OCI-LY7 (cell line): ENCODE data around the gene ZFP36L1. TPM values are rescaled to one million over a fixed set of nuclear protein-coding genes. Genes with fewer than 3 reads are reported as not detected.

ENCODE experiments used
- BruUV-seq: library from RNA; stranded (reverse); fragments of 400-500 nt; replicated peaks from 2 replicates; lab custom pipeline; 2021; lab: Mats Ljungman, UMichigan
- CTCF ChIA-PET: fragments of 300-600 bp; sonication (Branson Sonifier 250); formaldehyde crosslinking; loops from one replicate; lab custom pipeline; 2022; ENCODE audit warnings: antibody characterized with exemption; ENCODE audit not compliant: unreplicated experiment; lab: Charles Lee
- POLR2A ChIA-PET: fragments of 300-600 bp; sonication (Branson Sonifier 250); formaldehyde crosslinking; loops from one replicate; lab custom pipeline; 2022; ENCODE audit warnings: antibody characterized with exemption; lab: Charles Lee
- DNase-seq: peaks from one replicate; pipeline ENCODE4 v3.0.0-alpha.2; 2015; ENCODE audit warnings: low spot score
- H2AFZ ChIP-seq: fragments of 200-600 bp; sonication (generic), shearing (Covaris generic); 2 replicates; pipeline ENCODE4 v1.6.1; 2014; ENCODE audit warnings: mild to moderate bottlenecking, antibody characterized with exemption, low read length, moderate library complexity
- H3K27ac ChIP-seq: fragments of 200-600 bp; sonication (generic); 2 replicates; pipeline ENCODE4 v1.5.1; 2014; ENCODE audit warnings: mixed run types, low read depth, mild to moderate bottlenecking, moderate library complexity, low read length, inconsistent platforms; ENCODE audit not compliant: poor library complexity, severe bottlenecking
- H3K36me3 ChIP-seq: fragments of 200-600 bp; sonication (generic); 2 replicates; pipeline ENCODE4 v1.6.1; 2014; ENCODE audit warnings: mild to moderate bottlenecking, antibody characterized with exemption, low read length, moderate library complexity, mixed read lengths; ENCODE audit not compliant: insufficient read depth
- H3K4me1 ChIP-seq: fragments of 200-600 bp; sonication (generic); 2 replicates; pipeline ENCODE4 v1.5.1; 2014; ENCODE audit warnings: mild to moderate bottlenecking, low read length; ENCODE audit not compliant: insufficient read depth, poor library complexity, severe bottlenecking
- H3K4me2 ChIP-seq: fragments of 200-600 bp; sonication (generic); 2 replicates; pipeline ENCODE4 v1.6.1; 2014; ENCODE audit warnings: mild to moderate bottlenecking, low read length
- H3K4me3 ChIP-seq: fragments of 200-600 bp; sonication (generic); 2 replicates; pipeline ENCODE4 v1.5.1; 2014; ENCODE audit warnings: mild to moderate bottlenecking, low read depth, low read length; ENCODE audit not compliant: poor library complexity, severe bottlenecking
- H3K79me2 ChIP-seq: fragments of 200-600 bp; sonication (generic); 2 replicates; pipeline ENCODE4 v1.6.1; 2016; ENCODE audit warnings: low read depth, mild to moderate bottlenecking, low read length, moderate library complexity, mixed read lengths; ENCODE audit not compliant: insufficient read depth
- H3K9me2 ChIP-seq: fragments of 200-600 bp; sonication (generic); 2 replicates; pipeline ENCODE4 v1.6.1; 2016; ENCODE audit warnings: mild to moderate bottlenecking, low read length, mixed read lengths; ENCODE audit not compliant: insufficient read depth
- H3K9me3 ChIP-seq: fragments of 200-600 bp; sonication (generic); 2 replicates; pipeline ENCODE4 v1.6.1; 2014; ENCODE audit warnings: mild to moderate bottlenecking, mixed run types, low read length, mixed read lengths
- H4K20me1 ChIP-seq: fragments of 200-600 bp; sonication (generic); 2 replicates; pipeline ENCODE4 v1.6.1; 2014; ENCODE audit warnings: mild to moderate bottlenecking, antibody characterized with exemption, low read length, moderate library complexity, mixed read lengths; ENCODE audit not compliant: insufficient read depth
- CTCF ChIP-seq: fragments of 200-600 bp; sonication (generic); conservative IDR thresholded peaks from 2 replicates; pipeline ENCODE4 v1.5.1; 2014; ENCODE audit warnings: mild to moderate bottlenecking, antibody characterized with exemption, low read length, moderate library complexity, mixed read lengths
- EZH2phosphoT487 ChIP-seq: fragments of 200-600 bp; sonication (generic); IDR thresholded peaks from 2 replicates; pipeline ENCODE4 v1.6.1; 2018; ENCODE audit warnings: low read depth, borderline replicate concordance, mild to moderate bottlenecking, mixed run types, antibody characterized with exemption, low read length, moderate library complexity, mixed read lengths
- intact Hi-C: fragments of 100-400 bp; cut with micrococcal nuclease; formaldehyde crosslinking; loops from one replicate; pipeline ENCODE4 v1.10.0; 2022; ENCODE audit not compliant: unreplicated experiment
- total RNA-seq, 2 experiments: library from RNA; depleted of rRNA in 1 of 2; stranded (reverse); fragments of >200 nt in 1 of 2; shearing (Covaris generic) in 1 of 2; gene quantifications; 2 replicates each; pipeline ENCODE4 v1.2.3, GENCODE V29; 2014 to 2022

Gene ZFP36L1
- total RNA-seq, 2 experiments from 2014 or later, result 24.2 to 57.0 TPM

GRCh38 chr14:68738559-68738958 is 54.3 kb downstream of the ZFP36L1 start:
- peaks cover 56% of the 10 kb centered on the region for H3K4me1 ChIP-seq
- TF ChIP-seq EZH2phosphoT487 (no peak), CTCF (no peak)
- CTCF ChIA-PET, result no interaction called here

More at GRCh38 chr14:68738559-68738958, 54.3 kb downstream of the ZFP36L1 start:
- no peak overlapping the region for H3K27ac ChIP-seq
- H4K20me1 ChIP-seq, result no peaks in the 10 kb centered on the region
- no TSS peak for BruUV-seq
- no peak for DNase-seq
- POLR2A ChIA-PET, result interaction anchor here (1.6 kb wide), 1 partner anchor 10 kb away, joined by 3 read pairs; no protein-coding TSS in a partner anchor
- intact Hi-C loops, result no loop called here
- H3K79me2 ChIP-seq, result no peaks in the 10 kb centered on the region
- H3K36me3 ChIP-seq, result no peaks in the 10 kb centered on the region
- peaks cover 5% of the 10 kb centered on the region; the same call in 1 of the 2 replicates for H3K9me3 ChIP-seq
- H3K4me2 ChIP-seq, result no peak overlapping the region
- no peak overlapping the region for H3K4me3 ChIP-seq
- no peaks in the 10 kb centered on the region for H3K9me2 ChIP-seq
- H2AFZ ChIP-seq, result no peak overlapping the region

Other genes starting within 250 kb of the ZFP36L1 start
- 0.39 and 1.8 TPM in 2 replicates for gene ACTN1, start 186.2 kb upstream of the ZFP36L1 start, total RNA-seq (2014; rRNA removed; shearing (Covaris generic))
- 0.51 and 1.2 TPM in 2 replicates for gene ACTN1, start 186.2 kb upstream of the ZFP36L1 start, total RNA-seq (2022)